ENCODE data around the gene KCNK2.

The KCNK2 gene

DNA sequence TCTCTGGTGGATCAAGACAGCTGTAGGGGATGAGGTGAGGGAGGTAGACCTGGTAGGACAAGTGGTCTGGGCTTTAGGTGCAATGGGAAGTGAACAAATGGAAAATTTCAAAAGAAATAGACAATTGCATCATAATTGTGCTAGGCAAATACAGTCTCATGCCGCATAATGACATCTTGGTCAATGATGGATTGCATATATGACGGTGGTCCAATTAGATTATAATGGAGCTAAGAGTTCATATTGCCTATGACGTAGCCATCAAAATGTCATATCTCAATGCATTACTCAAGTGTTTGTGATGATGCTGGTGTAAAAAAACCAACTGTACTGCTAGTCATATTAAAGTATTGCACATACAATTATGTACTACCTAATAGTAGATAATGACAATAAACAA, 19.0 kb downstream of the KCNK2 start:
- DNase-seq = no peak

DNA sequence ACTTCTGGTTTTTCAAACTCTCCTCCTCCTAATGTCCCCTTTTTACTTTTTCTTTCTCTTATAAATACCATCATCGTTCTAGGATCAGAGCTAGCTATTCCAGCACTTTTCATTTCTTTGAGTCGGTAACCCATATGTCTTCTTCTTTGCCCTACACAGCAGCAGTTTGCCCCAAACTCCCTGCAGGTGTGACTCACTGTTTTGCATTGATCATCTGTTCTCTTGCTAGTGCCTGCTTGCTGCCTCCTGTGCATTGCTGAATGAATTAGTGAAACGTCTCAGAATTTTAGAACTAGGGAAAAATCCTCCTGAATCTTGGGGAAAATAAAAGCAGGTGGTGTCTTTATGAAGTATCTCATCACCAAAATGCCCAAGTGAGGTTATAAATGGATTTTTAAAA, 21.7 kb downstream of the KCNK2 start:
- peak; percentile 56 for DNase-seq

DNA sequence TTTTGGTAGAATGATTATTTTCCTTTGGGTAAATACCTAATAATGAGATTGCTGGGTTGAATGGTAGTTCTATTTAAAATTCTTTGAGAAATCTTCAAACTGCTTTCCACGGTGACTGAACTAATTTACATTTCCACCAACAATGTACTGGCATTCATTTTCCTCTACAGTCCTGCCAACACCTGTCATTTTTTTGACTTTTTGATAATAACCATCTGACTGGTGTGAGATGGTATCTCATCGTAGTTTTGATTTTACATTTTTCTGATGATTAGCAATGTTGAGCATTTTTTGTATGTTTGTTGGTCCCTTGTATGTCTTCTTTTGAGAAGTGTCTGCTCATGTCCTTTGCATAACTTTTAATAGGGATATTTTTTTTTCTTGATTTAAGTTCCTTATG, 23.5 kb downstream of the KCNK2 start:
- no peak for DNase-seq

DNA sequence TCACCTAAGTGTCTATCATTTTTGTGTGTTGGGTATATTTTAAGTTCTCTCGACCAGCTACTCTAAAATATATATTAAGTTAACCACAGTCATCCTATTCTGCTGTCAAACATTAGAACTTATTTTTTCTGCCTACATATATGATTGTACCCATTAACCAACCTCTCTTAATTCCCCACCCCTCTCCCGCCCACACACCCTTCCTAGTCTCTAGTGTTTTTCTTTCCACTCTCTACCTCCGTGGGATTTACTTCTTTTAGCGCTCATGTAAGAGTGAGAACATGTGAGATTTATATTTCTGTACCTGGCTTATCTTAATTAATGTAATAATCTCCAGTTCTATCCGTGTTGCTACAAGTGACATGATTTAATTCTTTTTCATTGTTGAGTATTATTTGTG, 26.6 kb downstream of the KCNK2 start:
- no peak for DNase-seq

DNA sequence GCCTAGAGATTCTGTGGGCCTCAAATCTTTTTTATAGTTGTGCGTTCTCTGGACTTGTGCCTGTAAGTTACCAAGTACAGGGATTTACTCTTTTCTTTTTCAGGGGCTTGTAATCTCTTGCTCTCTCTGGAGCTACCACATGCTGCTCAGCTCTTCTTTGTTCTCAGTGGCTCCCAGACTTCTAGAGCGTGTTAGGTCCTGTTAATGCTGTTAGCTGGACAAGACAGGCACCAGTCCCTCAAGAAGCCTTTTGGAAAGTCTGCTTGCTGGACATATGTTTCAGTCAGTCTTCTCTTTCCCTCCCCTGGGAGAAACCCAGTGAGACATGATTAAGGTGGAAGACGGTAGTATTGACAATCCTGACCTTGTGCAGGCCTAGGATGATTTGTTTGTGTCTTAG, 29.4 kb downstream of the KCNK2 start:
- no peak for DNase-seq

DNA sequence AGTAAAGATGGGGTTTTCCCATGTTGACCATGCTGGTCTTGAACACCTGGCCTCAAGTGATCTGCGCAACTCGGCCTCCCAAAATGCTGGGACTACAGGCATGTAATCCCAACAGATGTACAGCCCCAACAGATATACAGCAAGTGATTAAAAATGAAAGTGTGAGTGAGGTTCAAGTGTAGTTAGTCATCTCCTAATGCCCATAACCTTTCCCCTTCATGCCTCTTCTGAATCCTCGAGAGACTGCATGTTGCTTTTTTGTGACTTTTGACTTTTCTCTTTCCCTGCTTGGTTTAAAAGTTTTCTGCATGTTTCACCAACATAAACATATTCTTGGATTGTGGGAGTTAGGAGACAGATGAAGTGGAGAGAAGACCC, 31.2 kb downstream of the KCNK2 start:
- DNase-seq = peak; percentile 61

DNA sequence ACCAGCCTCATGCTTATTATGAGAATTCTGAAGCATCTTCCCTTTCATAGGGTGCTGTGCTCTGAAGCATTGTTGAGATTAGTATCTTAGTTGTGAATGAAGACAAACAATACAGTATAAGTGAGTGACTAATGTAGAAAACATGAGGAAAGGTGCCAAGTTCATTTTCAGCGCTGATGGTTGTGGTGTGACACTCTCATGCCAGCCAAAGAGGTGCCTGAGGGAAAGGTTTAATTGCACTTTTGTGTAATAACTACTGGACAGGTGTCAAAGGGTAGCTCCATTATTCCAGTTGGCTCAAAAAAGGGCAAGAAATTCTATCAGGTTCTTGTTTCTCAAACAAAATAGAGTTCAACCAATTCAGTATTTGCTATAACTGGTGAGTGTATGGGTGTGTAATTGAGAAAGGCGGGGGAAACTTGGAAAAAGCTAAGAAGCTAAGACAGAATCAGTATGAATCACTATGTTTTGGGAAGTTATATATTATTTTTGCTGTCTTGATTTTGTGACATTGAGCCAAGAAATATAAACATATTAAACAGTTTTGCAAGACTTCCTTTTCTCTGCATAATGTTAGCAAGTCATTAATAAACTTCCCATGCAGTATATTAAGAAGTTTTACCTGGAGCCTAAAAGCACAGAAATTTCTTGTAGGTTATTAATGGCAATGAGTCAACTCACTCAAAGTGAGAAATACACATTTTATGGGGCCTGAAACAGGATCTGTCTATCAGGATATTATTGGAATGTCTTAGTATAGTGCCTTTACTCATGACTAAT, 31.8 kb downstream of the KCNK2 start:
- peak; percentile 84 for DNase-seq

DNA sequence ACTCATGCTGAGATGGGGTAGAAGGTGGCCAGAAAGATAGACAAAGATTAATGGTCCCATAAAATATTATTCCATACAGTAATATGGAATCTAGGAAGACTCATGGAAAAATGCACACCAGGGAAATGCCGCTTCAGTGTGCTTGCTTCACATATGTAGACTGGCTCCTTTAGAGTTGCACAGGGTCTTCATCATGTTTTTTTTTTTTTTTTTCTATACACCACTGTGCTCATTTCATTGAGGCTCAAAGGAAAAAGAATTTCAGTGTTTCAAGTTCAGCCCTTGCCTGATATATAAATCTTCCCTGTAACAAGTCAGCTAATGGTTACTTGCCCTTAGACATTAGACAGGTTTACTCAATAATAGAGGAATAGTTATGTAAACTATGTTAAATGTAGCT, 33.2 kb downstream of the KCNK2 start:
- DNase-seq = no peak

DNA sequence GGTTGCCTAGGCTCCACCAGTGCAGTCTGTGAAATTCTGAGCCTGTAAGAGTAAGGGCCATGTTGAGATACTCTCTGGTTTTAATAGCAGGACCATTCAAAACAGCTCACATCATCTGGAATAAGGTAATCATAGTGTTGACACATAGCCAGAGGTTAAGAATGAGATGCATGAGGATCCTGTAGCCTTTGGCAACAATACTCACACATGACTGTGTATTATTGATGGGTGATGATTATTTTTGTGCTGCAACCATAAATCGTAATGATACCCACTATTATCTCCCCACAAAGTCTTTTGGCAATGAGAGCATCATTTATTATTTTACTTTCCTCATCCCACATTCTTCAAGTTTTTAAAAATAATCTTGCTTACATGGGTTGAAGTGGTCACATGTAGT, 35.5 kb downstream of the KCNK2 start:
- DNase-seq = no peak

DNA sequence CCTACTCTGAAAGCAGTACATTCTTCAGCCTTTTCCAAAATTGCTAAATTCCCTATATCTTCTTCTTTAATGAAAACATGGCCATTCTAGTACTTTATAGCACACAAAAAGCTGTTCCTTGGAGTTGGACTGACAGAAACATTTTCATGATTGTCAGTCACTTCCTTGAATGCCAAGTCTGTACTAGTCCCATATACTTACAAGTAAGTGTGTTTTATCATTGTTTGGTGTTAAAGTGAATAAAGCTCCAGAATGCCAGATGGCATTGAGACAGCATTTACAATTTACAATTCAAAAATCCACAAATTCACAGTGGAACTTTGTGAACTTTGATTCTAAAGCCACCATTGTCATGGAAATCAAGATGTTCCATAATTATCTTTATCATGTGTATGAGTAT, 36.5 kb downstream of the KCNK2 start:
- DNase-seq = no peak

DNA sequence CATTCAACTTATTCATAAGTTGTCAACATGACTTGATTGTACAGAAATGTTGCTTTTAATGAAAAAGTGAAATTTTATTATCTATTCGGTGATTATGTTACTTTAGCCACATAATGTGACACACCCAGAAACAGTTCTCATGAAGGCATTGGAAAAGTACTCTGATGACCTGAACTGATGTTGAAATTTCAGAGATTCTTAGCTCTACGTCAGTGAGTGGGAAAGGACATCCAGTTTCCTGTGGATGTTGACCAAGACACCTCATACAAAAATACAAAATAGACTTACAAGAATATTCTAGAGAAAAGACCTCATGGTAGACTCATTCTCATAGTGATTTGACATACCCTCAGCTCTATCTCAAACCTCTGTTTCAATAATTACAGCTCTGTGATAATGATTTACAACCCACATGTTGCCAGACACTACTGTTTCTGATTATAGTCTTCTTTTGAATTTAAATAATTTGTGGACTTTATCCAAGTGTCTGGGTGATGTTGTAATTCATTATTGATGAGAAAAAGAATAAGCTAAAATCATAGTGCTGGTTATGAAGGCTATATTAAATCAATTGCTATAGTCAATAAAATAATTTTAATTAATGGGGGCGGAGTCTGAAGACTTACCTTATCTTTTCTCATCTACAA, 37.3 kb downstream of the KCNK2 start:
- no peak for DNase-seq

DNA sequence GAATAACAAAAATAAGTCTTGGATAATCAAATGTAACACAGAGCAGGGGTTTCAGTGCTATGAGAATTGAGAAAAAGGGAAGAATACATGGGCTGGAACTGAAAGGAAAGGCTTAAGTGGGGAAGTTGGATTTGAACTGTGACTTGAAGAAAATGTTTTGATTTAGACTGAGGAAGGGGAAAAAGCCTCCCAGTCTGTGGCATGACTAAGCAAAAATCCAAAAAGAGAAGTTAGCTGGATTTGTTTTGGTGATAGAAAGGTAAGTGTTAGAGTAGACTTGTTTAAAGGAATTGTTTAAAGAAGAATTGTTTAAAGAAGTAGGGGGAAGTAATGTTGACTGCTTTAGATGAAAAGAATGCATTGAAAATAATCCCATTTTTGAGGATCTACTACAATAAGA, 46.0 kb downstream of the KCNK2 start:
- no peak for DNase-seq

DNA sequence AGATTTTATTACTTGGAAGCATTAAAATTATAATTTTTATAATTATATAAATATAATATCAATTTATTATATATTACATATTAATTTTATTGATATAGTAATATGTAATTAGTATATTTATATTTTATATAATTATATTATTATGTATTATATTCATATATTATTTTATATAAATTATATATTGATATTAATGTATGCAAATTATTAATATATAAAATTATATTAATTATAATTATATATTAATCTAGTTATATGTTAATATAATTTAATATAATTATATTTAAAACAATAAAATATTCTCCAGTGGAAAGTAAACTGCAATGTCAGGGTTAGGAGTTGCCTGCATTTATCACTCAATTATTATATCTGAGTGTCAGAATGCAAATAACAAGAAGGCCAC, 48.8 kb downstream of the KCNK2 start:
- DNase-seq = no peak

DNA sequence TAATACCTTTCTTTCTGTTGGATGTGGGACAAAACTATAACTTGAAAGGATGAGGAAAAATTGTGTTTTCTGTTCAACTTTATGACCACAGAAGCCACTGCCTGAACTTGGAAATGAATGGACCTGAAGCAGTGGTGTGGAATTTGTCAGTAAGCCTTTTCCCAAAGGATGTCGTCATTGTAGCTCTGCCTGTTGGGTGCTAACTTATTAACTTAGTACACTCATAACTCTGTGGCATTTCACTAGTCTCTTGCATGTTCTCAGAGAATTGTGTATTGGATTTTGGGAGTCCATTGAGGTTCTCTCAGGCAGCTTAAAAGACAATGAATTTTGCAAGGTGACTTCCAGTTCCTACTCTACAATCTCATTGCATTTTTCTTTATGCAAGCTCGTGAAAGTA, 49.6 kb downstream of the KCNK2 start:
- no peak for DNase-seq

DNA sequence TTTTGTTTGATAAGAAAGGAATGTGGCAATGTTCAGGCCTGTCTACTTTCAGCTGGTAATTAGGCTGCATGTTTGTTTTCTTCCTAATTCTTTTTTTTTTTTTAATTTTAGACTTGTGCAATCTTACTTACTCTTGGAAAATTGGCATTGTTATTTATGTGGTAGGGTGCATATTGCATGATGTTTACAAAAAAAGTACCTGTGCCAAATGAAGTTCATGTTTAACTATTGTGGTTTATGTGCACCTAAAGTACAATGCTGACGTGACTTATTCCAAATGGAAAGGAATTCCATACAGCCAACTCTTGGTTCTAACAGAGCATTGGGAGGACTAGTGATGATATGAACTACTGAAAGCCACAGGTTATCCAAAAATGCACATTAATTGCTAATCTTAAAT, 51.0 kb downstream of the KCNK2 start:
- DNase-seq = no peak

DNA sequence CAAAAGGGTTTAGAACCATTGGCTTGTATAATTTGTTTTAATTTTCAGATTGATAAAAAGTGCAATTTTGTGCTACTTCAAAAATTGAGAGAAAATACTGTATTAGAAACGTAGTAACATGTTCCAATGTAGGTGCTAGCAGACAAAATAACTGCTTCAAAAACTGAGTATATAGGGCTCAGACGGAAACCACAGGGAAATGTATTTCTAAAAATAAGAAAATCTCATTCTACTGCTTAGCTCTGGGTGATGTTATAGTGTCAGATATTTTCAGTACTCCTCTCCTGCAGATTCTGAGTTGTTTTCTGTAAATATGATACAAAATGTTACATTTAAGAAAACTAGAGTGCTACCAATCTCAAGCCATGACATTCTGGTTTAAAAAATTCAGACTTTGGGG, 55.4 kb downstream of the KCNK2 start:
- DNase-seq = no peak

DNA sequence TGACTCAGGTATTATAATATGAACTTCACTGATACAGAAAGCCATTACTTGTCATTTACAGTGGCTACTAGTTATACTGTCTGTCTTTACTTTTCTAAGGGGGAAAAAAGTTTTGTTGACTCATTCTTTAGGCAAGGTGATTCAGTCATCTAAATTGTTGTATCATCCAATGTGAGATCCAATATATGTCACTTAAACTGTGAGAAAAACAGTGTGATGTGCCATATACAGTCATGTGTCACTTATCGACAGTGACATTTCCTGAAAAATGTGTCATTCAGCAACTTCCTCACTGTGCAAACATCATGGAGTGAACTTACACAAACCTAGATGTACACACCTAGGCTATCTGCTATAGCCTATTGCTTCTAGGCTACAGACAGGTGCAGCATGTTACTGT, 57.6 kb downstream of the KCNK2 start:
- no peak for DNase-seq

DNA sequence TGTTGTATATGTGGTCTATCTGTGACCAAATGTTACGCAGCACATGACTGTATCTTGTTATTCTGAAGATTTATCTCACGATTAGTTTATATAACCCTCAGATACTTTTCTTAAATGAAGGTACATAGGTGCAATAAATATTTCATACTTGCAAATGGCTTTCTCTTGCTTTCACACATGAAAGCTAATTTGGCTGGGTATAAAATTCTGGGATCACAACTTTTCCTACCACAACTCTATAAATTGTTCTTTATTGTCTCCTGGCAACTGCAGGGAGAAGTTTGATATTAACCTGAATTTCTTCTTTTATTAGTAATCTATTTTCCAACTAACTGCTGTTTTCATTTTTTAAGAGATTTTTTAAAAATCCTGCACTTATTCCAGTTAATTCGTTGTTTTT, 58.9 kb downstream of the KCNK2 start:
- no peak for DNase-seq

DNA sequence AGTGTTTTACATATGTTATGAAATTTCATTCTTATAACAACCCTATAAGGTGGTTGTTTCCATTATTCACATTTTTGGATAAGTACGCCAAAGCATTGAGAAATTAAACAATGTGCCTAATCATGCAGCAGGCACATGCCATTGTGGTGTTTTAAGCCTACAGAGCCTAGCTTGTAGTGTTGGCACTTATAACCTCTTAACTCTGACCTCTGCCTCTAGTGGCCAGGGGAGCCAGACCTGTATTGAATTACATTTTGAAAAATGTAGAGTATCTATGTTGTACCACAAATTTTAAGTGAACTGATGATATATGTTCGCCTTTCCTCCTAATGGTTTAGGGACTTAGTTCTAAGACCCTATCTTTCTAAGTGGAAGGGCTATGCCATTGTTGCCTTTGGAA, 61.0 kb downstream of the KCNK2 start:
- DNase-seq = no peak

DNA sequence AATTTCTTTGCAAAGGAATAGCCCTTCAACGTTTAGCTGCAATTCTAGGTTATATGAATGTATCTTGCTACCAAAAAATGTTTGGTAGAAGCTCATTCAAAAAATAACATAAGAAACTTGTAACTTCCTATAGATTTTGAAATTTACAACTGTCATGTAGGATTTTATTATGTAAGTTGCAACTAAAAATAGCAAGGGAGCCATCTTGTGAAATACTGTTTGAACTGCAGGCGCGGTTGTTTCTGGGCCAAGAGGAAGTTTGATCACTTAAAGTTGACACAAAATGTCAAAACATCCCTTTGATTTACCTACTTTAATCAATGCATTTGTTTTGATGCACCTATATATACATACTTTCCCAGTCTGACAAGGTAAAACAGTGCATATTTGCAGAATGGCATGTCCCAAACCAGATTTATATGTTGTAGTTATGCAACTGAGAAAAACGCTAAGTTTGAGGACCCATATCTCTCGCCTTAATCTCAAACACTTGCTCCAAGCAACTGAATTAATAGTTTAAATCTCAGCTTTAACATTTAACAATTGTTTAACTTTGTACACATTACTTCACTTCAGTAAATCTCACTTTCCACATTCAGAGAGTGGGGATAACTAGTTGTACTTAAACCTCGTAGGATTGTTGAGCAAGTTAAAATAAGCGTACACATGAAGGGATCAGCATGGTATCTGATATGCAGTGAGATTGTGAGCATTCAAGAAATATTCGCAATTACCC, 63.9 kb downstream of the KCNK2 start:
- peak; percentile 54 for DNase-seq

DNA sequence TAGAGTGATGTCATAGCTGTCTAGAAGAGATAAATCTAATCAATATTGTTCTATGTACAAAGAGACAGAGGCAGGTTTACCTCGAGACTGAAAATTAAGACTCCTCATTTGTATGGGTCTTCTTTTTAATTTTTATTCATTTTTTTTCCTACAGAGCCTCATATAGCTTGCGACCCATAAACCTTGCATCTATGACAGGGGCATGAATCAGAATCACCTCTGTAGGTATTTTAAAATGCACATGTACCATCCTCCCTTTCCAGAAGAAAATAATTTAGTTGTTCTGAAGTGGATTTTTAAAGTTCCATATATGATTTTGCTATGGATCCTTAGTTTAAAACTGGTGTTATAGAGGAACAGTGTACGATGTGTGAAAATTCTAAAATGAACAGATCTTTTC, 64.5 kb downstream of the KCNK2 start:
- DNase-seq = no peak

DNA sequence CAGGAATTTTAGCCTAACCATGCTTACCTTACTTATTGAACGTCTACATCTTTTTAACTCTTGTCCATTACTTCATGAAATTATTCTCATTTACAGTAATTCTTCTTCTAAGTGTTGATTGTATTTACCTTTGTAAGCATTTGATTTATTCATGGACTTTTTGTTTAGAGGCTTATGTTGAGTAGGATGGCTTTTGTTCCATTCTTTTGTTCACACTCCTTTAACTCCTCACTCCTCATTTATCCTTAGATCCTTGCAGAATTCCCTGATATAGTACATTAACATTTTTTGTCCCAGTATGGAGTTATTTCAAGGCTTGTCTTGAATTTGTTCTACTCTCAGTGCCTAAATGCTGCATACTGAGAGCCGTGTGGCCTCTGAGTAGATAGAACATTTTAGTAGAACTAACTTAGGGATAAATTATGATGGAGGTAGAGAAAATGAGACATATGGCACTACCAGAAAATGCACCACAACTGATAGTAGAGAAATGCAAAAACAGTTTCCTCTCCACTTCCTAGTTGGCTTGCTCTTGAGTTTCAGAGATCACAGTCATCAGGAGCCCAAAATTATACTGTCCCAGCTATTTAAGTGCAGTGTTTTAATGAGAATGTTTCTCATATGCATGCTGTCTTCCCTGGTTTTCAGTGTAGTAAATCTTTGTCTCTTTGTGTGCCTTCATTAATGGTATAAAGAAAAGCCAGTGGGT, 69.5 kb downstream of the KCNK2 start:
- DNase-seq = no peak

DNA sequence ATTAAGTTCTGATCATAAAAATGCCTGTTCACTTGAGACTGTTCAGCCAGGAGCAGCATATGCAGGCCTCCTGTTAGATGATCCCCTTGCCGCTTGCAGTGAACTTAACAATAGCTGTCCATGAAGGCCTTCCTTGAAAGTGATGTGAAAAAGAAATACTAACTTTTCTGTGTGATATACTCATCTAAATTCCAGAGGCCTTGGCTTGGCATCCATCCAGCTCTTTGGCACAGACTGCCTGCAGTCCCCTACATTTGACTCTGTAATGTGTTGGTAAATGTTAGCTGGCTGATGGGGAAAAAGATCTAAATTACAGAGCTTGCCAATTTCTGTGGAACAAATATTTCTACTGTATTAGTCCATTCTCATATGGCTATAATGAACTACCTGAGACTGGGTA, 73.7 kb downstream of the KCNK2 start:
- DNase-seq = no peak

DNA sequence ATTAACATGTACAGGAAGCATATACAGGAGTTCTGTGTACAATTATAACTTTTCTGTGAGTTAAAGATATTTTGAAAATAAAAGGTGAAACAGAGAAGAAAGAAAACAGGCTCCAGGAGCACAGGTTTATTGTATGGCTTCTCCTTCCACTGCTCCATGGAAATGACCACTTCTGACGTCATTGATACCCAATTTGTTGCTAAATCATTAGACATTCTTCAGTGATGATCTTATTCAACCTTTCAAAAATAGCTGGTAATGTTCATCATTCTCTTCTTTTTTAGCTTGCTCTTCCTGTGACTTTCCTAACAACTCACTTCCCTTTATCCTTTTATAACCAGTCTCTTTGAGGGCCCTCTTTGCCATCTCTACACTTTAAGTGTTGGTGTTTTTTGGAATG, 77.8 kb downstream of the KCNK2 start:
- peak; percentile 62 for DNase-seq
